HepG2 (cell line): ENCODE measurements around the gene WDR54. TPM values are rescaled to one million over a fixed set of nuclear protein-coding genes. Genes with fewer than 3 reads are reported as not detected.

ENCODE experiments used
- CEBPG ChIP-seq: IDR thresholded peaks from 2 replicates; pipeline ENCODE4 v1.6.1; 2016
- KMT2A ChIP-seq: sonication (generic); formaldehyde crosslinking; IDR thresholded peaks from 2 replicates; pipeline ENCODE4 v1.4.0; 2020; ENCODE audit warnings: missing genetic modification reagents
- MEF2D ChIP-seq: sonication (generic); formaldehyde crosslinking; IDR thresholded peaks from 2 replicates; pipeline ENCODE4 v1.5.1; 2020; ENCODE audit warnings: mild to moderate bottlenecking, missing genetic modification reagents
- NFRKB ChIP-seq: fragments of 450-650 bp; IDR thresholded peaks from 2 replicates; pipeline ENCODE4 v1.6.1; 2017
- PCBP2 ChIP-seq: fragments of 200-400 bp; formaldehyde crosslinking; optimal IDR thresholded peaks from 2 replicates; pipeline ENCODE3; 2018; ENCODE audit warnings: low read length, low read depth; ENCODE audit not compliant: poor library complexity, severe bottlenecking
- POLR2G ChIP-seq: fragments of 200-400 bp; formaldehyde crosslinking; IDR thresholded peaks from 2 replicates; pipeline ENCODE4 v1.6.1; 2018; ENCODE audit warnings: mild to moderate bottlenecking, low read depth, low read length, moderate library complexity
- RXRB ChIP-seq: IDR thresholded peaks from 2 replicates; pipeline ENCODE4 v1.6.1; 2016; ENCODE audit warnings: borderline replicate concordance, missing genetic modification reagents, missing compliant biosample characterization
- SP4 ChIP-seq: sonication (generic); formaldehyde crosslinking; IDR thresholded peaks from 2 replicates; pipeline ENCODE4 v1.8.1; 2023; ENCODE audit warnings: mild to moderate bottlenecking, missing genetic modification reagents
- ZBTB25 ChIP-seq: IDR thresholded peaks from 2 replicates; pipeline ENCODE4 v1.6.1; 2018; ENCODE audit warnings: missing genetic modification reagents
- ZBTB3 ChIP-seq: sonication (generic); formaldehyde crosslinking; IDR thresholded peaks from 2 replicates; pipeline ENCODE4 v1.4.0; 2020; ENCODE audit warnings: low read depth, mild to moderate bottlenecking, moderate library complexity, missing genetic modification reagents, borderline replicate concordance
- ZNF142 ChIP-seq: sonication (generic); formaldehyde crosslinking; IDR thresholded peaks from 2 replicates; pipeline ENCODE4 v1.4.0; 2020; ENCODE audit warnings: missing genetic modification reagents
- ZNF275 ChIP-seq: sonication (generic); formaldehyde crosslinking; IDR thresholded peaks from 2 replicates; pipeline ENCODE4 v1.8.0; 2022; ENCODE audit warnings: missing genetic modification reagents, mild to moderate bottlenecking, inconsistent platforms, borderline replicate concordance
- ZNF318 ChIP-seq: sonication (generic); formaldehyde crosslinking; IDR thresholded peaks from 2 replicates; pipeline ENCODE4 v1.4.0; 2020; ENCODE audit warnings: mild to moderate bottlenecking, missing genetic modification reagents
- ZNF660 ChIP-seq: sonication (generic); formaldehyde crosslinking; IDR thresholded peaks from 2 replicates; pipeline ENCODE4 v1.5.1; 2020; ENCODE audit warnings: mild to moderate bottlenecking, low read depth, missing genetic modification reagents, borderline replicate concordance
- polyA plus RNA-seq, 8 experiments: library from polyadenylated mRNA; depleted of rRNA in 3 of 8; stranded (reverse) in 7 of 8; unstranded in 1 of 8; fragments of >200 nt; fragmentation: Illumina TruSeq in 4 of 8; extraction: Trizol in 4 of 8; gene quantifications; 2 replicates each; pipeline versions ENCODE4 v1.2.1 to v1.2.3, GENCODE V29; 2011 to 2016; ENCODE audit warnings: low read depth in 4 of 8, missing spikeins in 1 of 8, mixed read lengths in 1 of 8; ENCODE audit not compliant: insufficient read depth in 1 of 8
- total RNA-seq, 5 experiments: library from RNA; depleted of rRNA; stranded (reverse); fragments of >200 nt; fragmentation: Illumina TruSeq; extraction: Trizol; gene quantifications; 2 replicates each; pipeline ENCODE4 v1.2.3, GENCODE V29; 2016; ENCODE audit warnings: low read depth in 1 of 5

Gene WDR54
- total and polyA plus RNA-seq, 2 of the 13 experiments (the other 11 are each of a cell fraction or from before 2014, with no cell fraction given) = 2.0 to 17.3 TPM

- TF ChIP-seq ZNF142 (CRISPR knock-in tag) (no peak), ZNF275 (CRISPR knock-in tag) (no peak), RXRB (no peak), POLR2G (peak; percentile 40; the same call in 1 of the 2 replicates), PCBP2 (peak; percentile 33), CEBPG (CRISPR knock-in tag) (no peak), ZBTB3 (no peak), ZNF318 (0 out of 2 replicates have a peak, but pooled peaks have one; percentile 19), NFRKB (no peak), KMT2A (CRISPR knock-in tag) (0 out of 2 replicates have a peak, but pooled peaks have one; percentile 23), SP4 (peak; percentile 36; the same call in 1 of the 2 replicates), MEF2D (CRISPR knock-in tag) (no peak), ZNF660 (CRISPR knock-in tag) (no peak), ZBTB25 (CRISPR knock-in tag) (no peak)
These were observed 7.1 kb downstream of the WDR54 start (continued) for GRCh38 chr2:74428675-74429074.
